GM12872 (cell line): ENCODE data around the gene SYCP2L.

Source experiments
- TF ChIP-seq, protein P1 (sequence below): IDR thresholded peaks from 3 replicates; pipeline ENCODE4 v1.5.1; 2011; ENCODE audit warnings: low read depth, mild to moderate bottlenecking, low read length, moderate library complexity; ENCODE audit not compliant: insufficient read depth

Gene SYCP2L

DNA sequence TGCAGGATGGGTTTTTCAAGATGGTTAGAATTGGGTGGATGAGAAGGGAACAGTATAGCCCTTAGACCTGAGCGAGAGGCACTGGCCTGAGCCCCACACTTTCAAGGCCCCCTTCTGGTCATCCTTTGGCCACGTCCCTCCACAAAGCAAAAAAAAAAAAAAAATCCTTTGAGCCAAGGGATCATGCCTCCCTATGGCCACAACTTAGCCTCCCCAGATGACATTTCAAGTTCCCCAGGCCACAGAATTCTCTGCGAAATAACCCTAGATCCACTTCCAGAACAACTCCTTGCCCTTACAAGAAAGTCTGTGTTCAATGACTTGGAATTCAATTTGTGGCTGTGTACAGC lies 126.8 kb downstream of the SYCP2L start:
- TF ChIP-seq, protein P1, sequence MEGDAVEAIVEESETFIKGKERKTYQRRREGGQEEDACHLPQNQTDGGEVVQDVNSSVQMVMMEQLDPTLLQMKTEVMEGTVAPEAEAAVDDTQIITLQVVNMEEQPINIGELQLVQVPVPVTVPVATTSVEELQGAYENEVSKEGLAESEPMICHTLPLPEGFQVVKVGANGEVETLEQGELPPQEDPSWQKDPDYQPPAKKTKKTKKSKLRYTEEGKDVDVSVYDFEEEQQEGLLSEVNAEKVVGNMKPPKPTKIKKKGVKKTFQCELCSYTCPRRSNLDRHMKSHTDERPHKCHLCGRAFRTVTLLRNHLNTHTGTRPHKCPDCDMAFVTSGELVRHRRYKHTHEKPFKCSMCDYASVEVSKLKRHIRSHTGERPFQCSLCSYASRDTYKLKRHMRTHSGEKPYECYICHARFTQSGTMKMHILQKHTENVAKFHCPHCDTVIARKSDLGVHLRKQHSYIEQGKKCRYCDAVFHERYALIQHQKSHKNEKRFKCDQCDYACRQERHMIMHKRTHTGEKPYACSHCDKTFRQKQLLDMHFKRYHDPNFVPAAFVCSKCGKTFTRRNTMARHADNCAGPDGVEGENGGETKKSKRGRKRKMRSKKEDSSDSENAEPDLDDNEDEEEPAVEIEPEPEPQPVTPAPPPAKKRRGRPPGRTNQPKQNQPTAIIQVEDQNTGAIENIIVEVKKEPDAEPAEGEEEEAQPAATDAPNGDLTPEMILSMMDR = no peak

GRCh38 chr6:11015102-11015501 lies 128.2 kb downstream of the SYCP2L start:
- TF ChIP-seq, protein P1 = no peak

DNA sequence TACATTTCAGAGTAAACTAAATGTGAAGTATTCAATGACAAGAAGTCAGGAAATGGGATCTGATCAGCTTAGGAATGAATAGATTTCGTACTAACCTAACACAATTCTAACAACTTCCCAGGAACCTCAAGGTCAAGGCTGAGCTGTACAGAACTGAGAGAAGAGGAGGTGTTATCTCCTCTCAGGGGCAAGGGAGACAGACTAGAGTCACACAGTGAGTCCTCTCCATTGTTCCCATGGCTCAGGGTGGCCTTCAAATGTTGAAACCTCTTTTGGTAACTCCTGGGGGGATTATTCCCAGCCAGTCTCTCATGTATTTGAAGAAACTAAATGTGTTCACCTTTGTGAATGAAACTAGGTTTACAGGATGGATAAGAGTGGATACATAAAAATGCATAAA lies 129.6 kb downstream of the SYCP2L start:
- TF ChIP-seq, protein P1 = no peak

GRCh38 chr6:11017090-11017489 lies 130.2 kb downstream of the SYCP2L start:
- TF ChIP-seq, protein P1 = no peak

DNA sequence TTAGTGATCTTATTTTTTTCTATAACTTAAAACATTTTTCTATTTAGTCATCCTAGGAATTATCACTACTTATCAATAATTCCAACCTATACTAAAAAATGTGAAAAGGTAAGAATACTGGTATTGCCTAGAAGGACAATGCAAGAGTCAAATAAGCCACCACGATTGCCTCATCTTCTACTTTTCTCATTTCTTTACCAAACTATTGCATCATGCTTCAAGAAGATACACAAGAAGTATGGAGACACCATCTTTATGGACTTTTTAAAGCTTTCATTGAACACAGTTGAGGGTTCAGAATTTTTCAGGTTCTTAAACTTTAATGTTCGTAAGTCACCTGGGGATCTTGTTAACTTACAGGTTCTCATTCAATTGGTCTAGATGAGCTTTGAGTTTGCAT lies 131.4 kb downstream of the SYCP2L start:
- TF ChIP-seq, protein P1 = no peak

- TF ChIP-seq, protein P1 = no peak
Measured at GRCh38 chr6:11021003-11021402, 134.2 kb downstream of the SYCP2L start.

DNA sequence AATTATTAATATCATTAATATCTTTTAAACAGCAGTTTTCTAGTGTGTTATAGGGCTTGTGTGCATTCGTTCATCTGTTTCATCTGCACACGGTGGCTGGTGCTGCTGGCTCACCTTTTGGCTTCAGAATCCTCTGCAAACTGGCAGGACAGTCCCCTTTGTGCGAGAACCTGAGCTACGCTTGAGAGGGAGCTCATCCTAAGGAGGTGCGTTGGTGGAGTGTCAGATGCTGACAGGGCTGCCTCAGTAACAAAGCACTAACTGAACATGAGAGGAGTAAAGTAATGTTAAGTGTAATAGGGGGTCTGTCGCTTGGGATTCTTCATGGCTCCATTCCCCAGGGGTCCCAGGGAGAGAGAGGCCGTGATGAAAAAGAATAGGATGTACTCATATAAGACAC lies 134.9 kb downstream of the SYCP2L start:
- TF ChIP-seq, protein P1 = no peak

DNA sequence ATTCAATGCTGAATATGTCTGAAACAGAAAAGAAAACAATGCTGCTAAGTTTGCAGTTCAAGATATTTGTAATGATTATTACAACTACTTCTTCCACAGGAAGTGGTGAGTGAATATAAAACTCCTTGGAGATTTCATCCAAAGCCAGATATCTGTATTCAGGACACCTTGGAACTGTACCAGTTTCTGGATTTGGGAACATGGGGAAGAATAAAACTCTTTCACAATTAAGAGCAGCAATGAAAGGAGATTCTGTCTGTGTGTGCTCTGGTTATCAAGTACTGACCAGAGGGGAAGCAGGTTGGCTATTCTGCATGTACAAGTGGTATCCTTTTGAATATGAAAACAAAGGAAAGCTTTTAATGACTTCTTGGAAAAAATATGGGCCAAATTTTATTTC lies 136.2 kb downstream of the SYCP2L start:
- TF ChIP-seq, protein P1 = no peak
